Posterior cingulate gyrus (tissue), 11 donors: ENCODE results near the gene OR9A2.

Experiments
- DNase-seq, 10 donors: peaks; one replicate each; pipeline versions ENCODE4 v3.0.0 to v3.0.0-alpha.2; 2020 to 2021; ENCODE audit warnings: mixed read lengths in 3 of 10
- intact Hi-C: fragments of 100-400 bp; cut with DNase I; formaldehyde crosslinking; loops from one replicate; pipeline ENCODE4 v1.15.1; 2023

OR9A2 gene

GRCh38 chr7:143023047-143023446, 3.9 kb downstream of the OR9A2 start:
- intact Hi-C loops = no loop called here
- DNase-seq = no peak

GRCh38 chr7:143018931-143019330, 8.0 kb downstream of the OR9A2 start:
- intact Hi-C loops = no loop called here

GRCh38 chr7:143016996-143017395, 9.9 kb downstream of the OR9A2 start:
- no peak for DNase-seq
- intact Hi-C loops = no loop called here

More at GRCh38 chr7:143018931-143019330, 8.0 kb downstream of the OR9A2 start:
- DNase-seq = no peak

DNA sequence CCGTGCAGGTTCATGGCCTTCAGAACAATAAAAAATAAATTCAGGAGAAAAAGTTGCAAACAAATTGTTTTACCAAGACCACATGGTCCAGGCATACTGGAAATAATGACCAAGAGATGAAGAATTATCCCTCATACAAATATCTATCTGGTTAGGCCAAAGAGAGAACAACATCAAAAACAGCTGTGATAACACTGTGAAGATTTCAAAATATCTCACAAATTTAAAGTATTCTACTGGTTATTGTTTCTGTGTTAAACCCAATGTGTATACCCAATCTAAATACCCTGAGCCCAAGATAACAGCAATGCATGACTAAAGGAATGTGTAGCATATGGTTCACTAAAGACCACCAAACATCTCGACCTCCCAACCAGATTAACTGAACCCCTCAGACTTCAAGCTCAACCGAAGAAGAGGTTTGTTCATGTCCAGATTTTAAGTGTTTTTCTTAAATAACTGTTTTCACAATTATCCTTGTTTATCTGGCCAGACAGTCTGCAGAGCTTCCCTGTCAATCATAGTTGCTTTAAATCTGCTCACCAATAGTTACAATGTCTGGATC, 10.9 kb downstream of the OR9A2 start:
- no peak for DNase-seq
- intact Hi-C loops = no loop called here

DNA sequence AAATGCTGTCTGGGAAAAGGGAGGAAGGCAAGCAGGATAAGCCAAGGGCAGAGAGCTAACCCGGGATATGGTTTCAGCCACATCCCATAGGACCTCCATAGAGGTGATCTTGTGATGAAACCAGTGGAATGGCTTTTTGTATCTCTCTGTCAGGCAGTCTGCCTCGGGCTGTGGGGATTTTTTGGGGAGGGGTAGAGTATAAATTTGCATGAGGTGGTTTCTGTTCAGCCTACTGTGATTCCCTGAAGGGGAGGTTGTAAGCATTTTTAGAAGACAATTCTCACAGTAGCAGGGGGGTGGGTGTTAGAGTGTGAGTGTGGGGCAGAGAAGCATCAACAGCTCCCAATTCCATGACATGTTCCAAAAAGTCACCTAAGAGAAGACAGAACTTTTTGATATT, 11.8 kb downstream of the OR9A2 start:
- no peak for DNase-seq
- intact Hi-C loops = no loop called here

DNA sequence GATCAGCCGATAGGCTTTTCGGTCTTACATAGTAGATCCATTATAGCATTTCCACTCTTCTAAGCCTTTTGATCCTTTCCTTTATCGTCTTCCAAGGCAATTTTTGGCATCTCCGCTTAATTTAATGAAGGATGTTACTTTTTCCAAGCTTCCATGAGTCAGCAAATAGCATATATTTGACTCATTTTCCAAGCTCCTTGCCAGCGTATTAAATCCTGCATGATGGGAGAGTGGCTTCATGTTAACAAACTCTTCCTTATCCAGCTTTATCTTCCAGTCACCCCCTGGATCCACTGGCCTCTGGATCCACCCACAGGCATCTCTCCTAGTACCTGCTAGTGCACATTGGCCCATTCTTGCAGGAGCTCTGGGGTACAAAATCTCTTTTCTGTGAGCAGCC, 13.0 kb downstream of the OR9A2 start:
- DNase-seq = peak in 1 of 10 donors; percentile 56
- intact Hi-C loops = no loop called here

GRCh38 chr7:143013473-143013872, 13.5 kb downstream of the OR9A2 start:
- DNase-seq = peak in 1 of 10 donors; percentile 16
- intact Hi-C loops = no loop called here

- no peak for DNase-seq
- intact Hi-C loops = no loop called here
Measured at GRCh38 chr7:143012409-143012808, 14.5 kb downstream of the OR9A2 start.

- intact Hi-C loops = no loop called here
- no peak for DNase-seq
Measured at GRCh38 chr7:143012001-143012400, 14.9 kb downstream of the OR9A2 start.

GRCh38 chr7:143008007-143008901, 18.7 kb downstream of the OR9A2 start:
- intact Hi-C loops = loop anchor here (1.0 to 2.0 kb wide), 2 partner anchors 155 to 207 kb away; no protein-coding TSS in a partner anchor
- peak; percentile 66 to 97 (median 84) for DNase-seq

DNA sequence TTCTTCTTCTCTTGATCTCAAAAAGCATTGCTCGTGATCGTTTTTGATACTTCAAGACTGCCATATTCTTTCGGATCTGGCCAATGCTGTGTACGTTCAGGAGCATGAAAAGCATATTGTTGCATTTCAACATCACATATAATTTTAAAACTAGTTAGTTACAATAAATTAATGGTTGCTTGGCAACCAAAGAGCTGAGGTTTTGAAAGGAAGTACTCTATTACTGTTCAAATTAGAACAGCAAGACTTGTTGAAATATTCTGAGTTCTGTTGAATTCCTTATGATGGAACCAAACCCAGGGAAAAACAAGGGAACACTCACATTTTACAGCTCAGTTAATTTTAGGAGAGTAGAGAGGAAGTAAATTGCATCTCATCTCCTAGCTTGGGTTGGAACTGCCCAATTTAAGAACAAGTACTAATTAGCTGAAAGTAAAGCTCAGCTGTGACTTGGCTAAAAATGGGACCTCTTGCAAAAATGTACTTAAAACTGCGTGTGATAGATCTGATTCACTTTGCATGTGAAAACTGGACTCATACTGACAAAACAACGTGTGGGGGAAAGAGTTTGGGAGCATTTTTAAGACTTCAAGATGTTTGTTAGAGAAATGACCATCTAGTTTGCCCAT, 21.2 kb downstream of the OR9A2 start:
- DNase-seq = no peak
- intact Hi-C loops = no loop called here

- intact Hi-C loops = loop anchor here (2.0 kb wide), 1 partner anchor 149 kb away; the partner anchor contains the start of gene EPHB6
- DNase-seq = no peak
Measured at GRCh38 chr7:143003393-143004051, 23.4 kb downstream of the OR9A2 start.

DNA sequence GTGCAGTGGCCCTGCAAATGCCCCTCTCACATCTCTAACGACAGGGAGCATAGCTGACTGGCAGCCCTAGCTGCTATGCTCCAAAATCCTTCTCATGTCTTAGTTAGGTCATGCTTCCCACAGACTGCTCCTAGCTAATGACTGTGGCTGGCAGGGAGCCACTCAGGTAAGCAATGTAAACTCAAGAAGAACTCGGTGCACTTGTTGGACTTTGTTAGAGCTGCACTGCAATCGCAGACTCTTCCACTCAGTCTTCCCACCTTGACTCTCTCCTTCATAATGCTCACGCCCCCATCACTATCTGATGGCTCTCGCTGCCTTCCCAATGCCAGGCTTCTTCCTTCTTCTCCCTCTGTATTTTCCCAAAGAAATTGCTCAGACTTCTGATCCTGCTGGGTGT, 24.0 kb downstream of the OR9A2 start:
- no peak for DNase-seq
- intact Hi-C loops = loop anchor here (2.0 kb wide), 1 partner anchor 148 kb away; the partner anchor contains the start of gene EPHB6

DNA sequence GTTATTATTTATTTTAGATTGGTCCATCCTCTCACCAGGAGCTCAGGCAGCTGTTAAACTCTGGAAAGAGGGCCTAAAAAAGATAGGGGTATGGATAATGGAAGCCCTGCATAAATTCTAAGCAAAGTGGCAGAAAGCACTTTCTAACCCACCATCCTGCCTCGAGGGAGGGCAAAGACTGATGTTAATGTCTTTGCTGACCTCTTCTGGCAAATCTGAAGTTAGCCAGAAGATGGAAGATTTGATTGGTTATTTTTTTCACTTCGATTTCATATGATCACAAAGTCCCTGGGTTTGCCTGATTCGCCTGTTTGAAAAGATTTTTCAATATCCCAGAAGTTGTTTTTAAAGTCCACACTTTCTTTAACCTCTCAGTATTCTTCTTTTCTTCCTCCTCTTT, 24.8 kb downstream of the OR9A2 start:
- no peak for DNase-seq
- intact Hi-C loops = loop anchor here (2.0 kb wide), 1 partner anchor 147 kb away; the partner anchor contains the start of gene EPHB6

- intact Hi-C loops = no loop called here
- DNase-seq = no peak
Measured at GRCh38 chr7:143000648-143001047, 26.3 kb downstream of the OR9A2 start.

- DNase-seq = no peak
- intact Hi-C loops = no loop called here
Measured at GRCh38 chr7:142999793-143000192, 27.1 kb downstream of the OR9A2 start.

GRCh38 chr7:142998966-142999365, 28.0 kb downstream of the OR9A2 start:
- intact Hi-C loops = no loop called here

DNA sequence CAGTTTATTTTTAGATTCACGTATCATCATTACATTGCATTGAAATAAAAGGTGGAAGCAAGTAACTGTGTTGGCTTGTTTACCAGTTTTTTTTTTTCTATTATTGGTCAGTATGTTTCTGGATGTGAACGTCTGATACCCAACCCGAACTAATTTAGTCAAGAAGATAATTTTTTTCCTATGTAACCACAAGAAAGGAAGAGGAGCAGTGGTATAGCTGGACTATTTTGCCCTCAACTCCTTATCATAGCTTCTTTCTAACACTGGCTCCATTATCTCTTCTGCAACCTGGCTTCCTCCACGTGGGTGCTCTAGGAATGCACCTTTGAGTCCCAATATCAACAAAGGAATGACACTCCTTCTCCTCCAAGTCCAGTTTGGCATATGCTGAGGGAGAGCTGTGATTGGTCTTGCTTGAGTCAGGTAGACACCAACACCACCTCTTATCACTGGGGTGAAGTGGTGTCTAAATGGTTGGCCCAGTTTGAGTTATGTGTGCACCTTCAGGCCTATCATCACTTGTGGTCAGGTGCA, 29.4 kb downstream of the OR9A2 start:
- intact Hi-C loops = no loop called here
- no peak for DNase-seq

More at GRCh38 chr7:142998966-142999365, 28.0 kb downstream of the OR9A2 start:
- DNase-seq = no peak

- intact Hi-C loops = no loop called here
- no peak for DNase-seq
Measured at GRCh38 chr7:142992427-142992826, 34.5 kb downstream of the OR9A2 start.

DNA sequence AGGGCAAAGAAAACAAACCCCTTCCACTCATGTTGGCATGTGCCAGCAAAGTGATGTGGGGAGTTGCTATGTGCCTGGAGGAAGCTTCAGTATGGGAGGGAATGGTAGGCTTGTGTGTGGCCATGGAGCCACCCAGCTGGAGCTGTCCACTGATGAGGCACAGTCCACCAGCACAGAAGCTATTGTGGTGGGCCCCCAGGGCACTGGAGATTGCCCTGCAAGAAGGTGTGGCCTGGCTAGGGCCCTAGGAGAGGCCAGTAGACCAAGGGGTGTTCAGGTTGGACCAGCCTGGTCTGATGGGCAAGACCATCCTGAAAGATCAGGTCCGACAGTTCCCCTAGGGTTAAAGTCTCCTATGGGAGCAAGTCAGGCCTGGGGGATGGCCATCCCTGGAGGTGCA, 42.6 kb downstream of the OR9A2 start:
- intact Hi-C loops = no loop called here
- DNase-seq = peak in 1 of 10 donors; percentile 75
